ENCODE data around the gene CHST5.

CHST5 gene

DNA sequence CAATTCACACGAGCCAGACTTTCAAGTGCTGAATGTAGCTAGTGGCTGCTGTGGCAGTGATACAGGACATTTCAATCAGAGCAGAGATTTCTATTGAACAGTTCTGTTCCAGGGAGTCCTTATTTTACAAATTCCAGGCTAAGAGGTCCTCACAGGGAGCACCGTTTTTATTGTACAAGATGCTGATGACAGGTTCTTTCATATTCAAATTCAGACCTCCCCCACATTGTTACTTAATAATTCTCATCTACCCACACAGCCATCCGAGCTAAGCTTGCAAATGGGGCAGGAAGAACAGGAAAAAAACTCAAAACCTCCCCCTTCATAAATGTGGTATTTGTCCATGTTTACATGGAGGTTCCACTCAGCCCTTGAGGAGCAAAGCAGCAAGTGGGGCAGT is 40.0 kb upstream of the CHST5 start:
- no peak for TF ChIP-seq CTCF (IDR thresholded peaks at IDR 0.05; ENCODE audit: low read depth, low read length, missing control alignments)
- no peak for DNase-seq
- H3K27me3 ChIP-seq (replicated peaks) = no peaks in the 10 kb centered on the region
- peaks cover 49% of the 10 kb centered on the region for H3K36me3 ChIP-seq (replicated peaks)
- H3K27ac ChIP-seq = no peak overlapping the region
- in situ Hi-C loops (cut with HindIII; ENCODE audit: low pct_ligation_motif_present, low sequenced_read_pairs) = no loop called here
- no peak overlapping the region for H3K4me3 ChIP-seq (ENCODE audit: low read depth, low read length)

DNA sequence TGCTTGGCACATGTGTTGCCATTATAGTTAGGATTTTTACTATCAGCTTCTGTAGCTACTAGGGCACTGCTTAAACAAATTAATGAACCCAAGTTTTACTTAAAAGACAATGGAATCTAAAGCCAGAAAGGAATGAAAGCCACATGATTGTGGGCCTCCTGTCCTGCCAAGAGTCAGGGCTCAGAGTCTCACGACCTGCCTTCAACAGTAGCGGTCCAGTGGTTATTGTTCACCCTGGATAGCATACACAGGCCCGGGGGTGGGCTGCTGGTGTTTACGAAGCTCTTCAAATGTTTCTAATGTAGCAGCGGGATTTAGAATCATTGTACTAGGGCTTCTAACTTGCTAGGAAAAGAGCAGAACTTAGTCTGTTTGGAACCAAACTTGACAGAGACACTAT is 38.0 kb upstream of the CHST5 start:
- H3K4me3 ChIP-seq (ENCODE audit: low read depth, low read length) = no peak overlapping the region
- no peak for DNase-seq
- in situ Hi-C loops (cut with HindIII; ENCODE audit: low pct_ligation_motif_present, low sequenced_read_pairs) = no loop called here
- H3K36me3 ChIP-seq (replicated peaks) = peaks cover 48% of the 10 kb centered on the region
- H3K27me3 ChIP-seq (replicated peaks) = no peaks in the 10 kb centered on the region
- TF ChIP-seq CTCF (IDR thresholded peaks at IDR 0.05; ENCODE audit: low read depth, low read length, missing control alignments) = no peak
- no peak overlapping the region for H3K27ac ChIP-seq

DNA sequence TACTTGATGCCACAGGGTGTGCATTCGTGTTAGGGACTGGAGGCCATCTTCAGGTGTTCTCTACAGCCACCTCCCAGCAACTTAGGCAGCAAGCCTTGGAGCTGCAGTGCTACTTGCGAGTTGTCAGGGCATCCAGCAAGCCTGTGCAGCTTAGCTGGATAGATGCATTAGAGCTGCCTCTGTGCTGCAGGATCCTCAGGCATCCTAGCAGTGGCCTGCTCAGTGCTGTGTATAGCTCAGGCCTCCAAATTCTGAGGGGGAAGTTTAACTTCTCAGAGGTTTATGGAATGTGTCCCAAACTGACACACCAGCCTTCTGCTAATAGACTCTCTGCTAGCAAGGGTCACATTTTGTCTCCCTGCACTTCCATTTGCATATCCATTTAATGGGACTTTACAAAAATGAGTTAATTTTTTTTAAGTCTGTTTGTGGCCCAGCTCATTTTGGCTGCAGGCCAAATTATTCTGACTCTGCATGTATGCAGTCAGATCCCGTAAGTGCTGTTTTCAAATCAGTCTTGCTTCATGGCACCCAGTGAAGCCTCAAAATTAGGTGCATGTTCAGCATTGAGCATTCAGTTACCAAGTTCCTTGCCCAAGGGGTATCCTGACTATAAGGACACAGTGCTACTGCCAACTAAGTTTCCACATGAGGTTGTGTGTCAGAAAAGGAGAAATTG is 37.1 kb upstream of the CHST5 start:
- Histone ChIP-seq H3K36me3 (replicated peaks) (peaks cover 44% of the 10 kb centered on the region), H3K27ac (no peak overlapping the region), H3K4me3 (ENCODE audit: low read depth, low read length) (no peak overlapping the region), H3K27me3 (replicated peaks) (no peaks in the 10 kb centered on the region)
- no peak for DNase-seq
- in situ Hi-C loops (cut with HindIII; ENCODE audit: low pct_ligation_motif_present, low sequenced_read_pairs) = no loop called here
- TF ChIP-seq CTCF (IDR thresholded peaks at IDR 0.05; ENCODE audit: low read depth, low read length, missing control alignments) = no peak

- Histone ChIP-seq H3K27me3 (replicated peaks) (no peaks in the 10 kb centered on the region), H3K4me3 (ENCODE audit: low read depth, low read length) (no peak overlapping the region), H3K36me3 (replicated peaks) (peaks cover 29% of the 10 kb centered on the region), H3K27ac (no peak overlapping the region)
- DNase-seq = no peak
- no peak for TF ChIP-seq CTCF (IDR thresholded peaks at IDR 0.05; ENCODE audit: low read depth, low read length, missing control alignments)
- in situ Hi-C loops (cut with HindIII; ENCODE audit: low pct_ligation_motif_present, low sequenced_read_pairs) = no loop called here
Observed at GRCh38 chr16:75570396-75571065, 34.6 kb upstream of the CHST5 start.

- no peak for DNase-seq
- Histone ChIP-seq H3K4me3 (ENCODE audit: low read depth, low read length) (no peak overlapping the region), H3K36me3 (replicated peaks) (peaks cover 25% of the 10 kb centered on the region), H3K27me3 (replicated peaks) (no peaks in the 10 kb centered on the region), H3K27ac (no peak overlapping the region)
- TF ChIP-seq CTCF (IDR thresholded peaks at IDR 0.05; ENCODE audit: low read depth, low read length, missing control alignments) = no peak
- in situ Hi-C loops (cut with HindIII; ENCODE audit: low pct_ligation_motif_present, low sequenced_read_pairs) = no loop called here
Observed at GRCh38 chr16:75567911-75568310, 32.0 kb upstream of the CHST5 start.

Data from brain microvascular endothelial cell (primary cell).